ENCODE measurements around the gene ZNF19. TPM values are rescaled to one million over a fixed set of nuclear protein-coding genes. Genes with fewer than 3 reads are reported as not detected.

Gene ZNF19
- total and polyA plus RNA-seq, 9 of the 15 experiments (the other 6 are each of a cell fraction or from before 2014, with no cell fraction given) = 1.2 to 2.8 (median 1.8) TPM

- H2AFZ ChIP-seq (ENCODE audit: low read depth, low read length) = no peak overlapping the region
- no peak overlapping the region for H3K4me3 ChIP-seq
- H3K4me2 ChIP-seq (ENCODE audit: insufficient read depth, low read length) = no peak overlapping the region
- peaks cover 3% of the 10 kb centered on the region for H3K9me1 ChIP-seq (ENCODE audit: control insufficient read depth, insufficient read depth, low read length)
- H3K4me1 ChIP-seq (replicated peaks in 1 of 2; ENCODE audit: control insufficient read depth in 2 of 2, insufficient read depth in 2 of 2, low read length in 2 of 2) = peaks cover 18 to 21% of the 10 kb centered on the region in 2 experiments; a peak in 4 of 5 replicates
- H3K36me3 ChIP-seq (ENCODE audit: control insufficient read depth, insufficient read depth, low read length) = no peaks in the 10 kb centered on the region
- no peak for ATAC-seq
- no peak for DNase-seq (ENCODE audit: extremely low read depth in 1 of 4, low spot score in 3 of 4)
- POLR2A ChIA-PET = interaction anchor here (0.6 kb wide), 2 partner anchors 17 to 53 kb away, joined by 3 read pairs; no protein-coding TSS in a partner anchor
- H3K9me3 ChIP-seq (replicated peaks; ENCODE audit: control insufficient read depth, insufficient read depth, low read depth, low read length) = no peaks in the 10 kb centered on the region
- no TSS peak for BruUV-seq (replicated peaks)
- whole genome bisulfite sequencing (ENCODE audit: insufficient coverage, low coverage, missing lambda C conversion rate) = 5% methylated on average over 2 of the region's 2 CpGs
- peaks cover 8% of the 10 kb centered on the region; the same call in 1 of the 2 replicates for H4K20me1 ChIP-seq (replicated peaks; ENCODE audit: control insufficient read depth, insufficient read depth, low read length)
- CTCF ChIA-PET (ENCODE audit: low intra/inter-chr PET ratio) = no interaction called here
- no peaks in the 10 kb centered on the region for H3K79me2 ChIP-seq (ENCODE audit: control insufficient read depth, insufficient read depth, low read length)
- in situ Hi-C loops (cut with MboI) = loop anchor here (10.0 kb wide), 1 partner anchor 156 kb away; no protein-coding TSS in a partner anchor
- peaks cover 15 to 64% of the 10 kb centered on the region in 2 experiments; a peak in 4 of 5 replicates for H3K27me3 ChIP-seq (ENCODE audit: control insufficient read depth in 2 of 2, insufficient read depth in 2 of 2, low read length in 2 of 2)
- FAIRE-seq = no peak
- peak; percentile 34; the same call in 1 of the 2 replicates for TF ChIP-seq CTBP1 (IDR thresholded peaks at IDR 0.05; ENCODE audit: borderline replicate concordance)
- peak; percentile 59; the same call in 1 of the 2 replicates for TF ChIP-seq JUND (IDR thresholded peaks at IDR 0.05; ENCODE audit: borderline replicate concordance, low read depth, low read length)
- TF ChIP-seq JUND (tag; IDR thresholded peaks at IDR 0.05; ENCODE audit: borderline replicate concordance, low read depth, low read length) = peak; percentile 63; the same call in 1 of the 3 replicates
- 0 out of 4 replicates have a peak, but pooled peaks of 1 of the 2 experiments have one; percentile 13 for TF ChIP-seq TRIM24 (IDR thresholded peaks at IDR 0.05)
- TF ChIP-seq HDAC3 (IDR thresholded peaks at IDR 0.05; ENCODE audit: borderline replicate concordance, partially characterized antibody) = no peak
- peak; percentile 75 for TF ChIP-seq FOSL1 (tag; conservative IDR thresholded peaks at IDR 0.05)
- intact Hi-C loops (cut with micrococcal nuclease) = no loop called here
- H3K27ac ChIP-seq (ENCODE audit: extremely low read depth, low read depth, low read length) = no peak overlapping the region
- H3K9ac ChIP-seq (ENCODE audit: insufficient read depth in 1 of 2, low read depth in 2 of 2, low read length in 2 of 2) = no peak overlapping the region
Measured at GRCh38 chr16:71428883-71429282, 60.2 kb downstream of the ZNF19 start.

- peaks cover 17 to 65% of the 10 kb centered on the region in 2 experiments; a peak in 4 of 5 replicates for H3K27me3 ChIP-seq (ENCODE audit: control insufficient read depth in 2 of 2, insufficient read depth in 2 of 2, low read length in 2 of 2)
- no peak for FAIRE-seq
Measured at GRCh38 chr16:71428385-71428784, 60.7 kb downstream of the ZNF19 start.

More at GRCh38 chr16:71428385-71428784, 60.7 kb downstream of the ZNF19 start:
- Histone ChIP-seq H3K79me2 (ENCODE audit: control insufficient read depth, insufficient read depth, low read length) (no peaks in the 10 kb centered on the region), H3K9me1 (ENCODE audit: control insufficient read depth, insufficient read depth, low read length) (peaks cover 3% of the 10 kb centered on the region), H3K4me3 (no peak overlapping the region), H3K27ac (ENCODE audit: extremely low read depth, low read depth, low read length) (no peak overlapping the region), H3K9me3 (replicated peaks; ENCODE audit: control insufficient read depth, insufficient read depth, low read depth, low read length) (no peaks in the 10 kb centered on the region), H2AFZ (ENCODE audit: low read depth, low read length) (no peak overlapping the region), H4K20me1 (replicated peaks; ENCODE audit: control insufficient read depth, insufficient read depth, low read length) (peaks cover 8% of the 10 kb centered on the region; the same call in 1 of the 2 replicates), H3K4me1 (replicated peaks in 1 of 2; ENCODE audit: control insufficient read depth in 2 of 2, insufficient read depth in 2 of 2, low read length in 2 of 2) (peaks cover 18 to 21% of the 10 kb centered on the region in 2 experiments; a peak in 4 of 5 replicates), H3K36me3 (ENCODE audit: control insufficient read depth, insufficient read depth, low read length) (no peaks in the 10 kb centered on the region), H3K4me2 (ENCODE audit: insufficient read depth, low read length) (no peak overlapping the region), H3K9ac (ENCODE audit: insufficient read depth in 1 of 2, low read depth in 2 of 2, low read length in 2 of 2) (no peak overlapping the region)
- no TSS peak for BruUV-seq (replicated peaks)
- intact Hi-C loops (cut with micrococcal nuclease) = no loop called here
- ATAC-seq = no peak
- CTCF ChIA-PET (ENCODE audit: low intra/inter-chr PET ratio) = no interaction called here
- in situ Hi-C loops (cut with MboI) = loop anchor here (10.0 kb wide), 1 partner anchor 156 kb away; no protein-coding TSS in a partner anchor
- TF ChIP-seq, protein P1, sequence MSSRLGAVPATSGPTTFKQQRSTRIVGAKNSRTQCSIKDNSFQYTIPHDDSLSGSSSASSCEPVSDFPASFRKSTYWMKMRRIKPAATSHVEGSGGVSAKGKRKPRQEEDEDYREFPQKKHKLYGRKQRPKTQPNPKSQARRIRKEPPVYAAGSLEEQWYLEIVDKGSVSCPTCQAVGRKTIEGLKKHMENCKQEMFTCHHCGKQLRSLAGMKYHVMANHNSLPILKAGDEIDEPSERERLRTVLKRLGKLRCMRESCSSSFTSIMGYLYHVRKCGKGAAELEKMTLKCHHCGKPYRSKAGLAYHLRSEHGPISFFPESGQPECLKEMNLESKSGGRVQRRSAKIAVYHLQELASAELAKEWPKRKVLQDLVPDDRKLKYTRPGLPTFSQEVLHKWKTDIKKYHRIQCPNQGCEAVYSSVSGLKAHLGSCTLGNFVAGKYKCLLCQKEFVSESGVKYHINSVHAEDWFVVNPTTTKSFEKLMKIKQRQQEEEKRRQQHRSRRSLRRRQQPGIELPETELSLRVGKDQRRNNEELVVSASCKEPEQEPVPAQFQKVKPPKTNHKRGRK (tag; IDR thresholded peaks at IDR 0.05) = peak; percentile 90
- TF ChIP-seq ZNF124 (CRISPR knock-in tag; IDR thresholded peaks at IDR 0.05) = no peak
- TF ChIP-seq CREB1 (IDR thresholded peaks at IDR 0.05) = no peak
- no peak for TF ChIP-seq CREB1 (CRISPR knock-in tag; IDR thresholded peaks at IDR 0.05)
- TF ChIP-seq ZNF507 (tag; conservative IDR thresholded peaks at IDR 0.05) = peak; percentile 74
- no peak for TF ChIP-seq NR4A1 (CRISPR knock-in tag; IDR thresholded peaks at IDR 0.05)
- TF ChIP-seq NR4A1 (tag; IDR thresholded peaks at IDR 0.05) = no peak
- TF ChIP-seq ETS2 (tag; IDR thresholded peaks at IDR 0.05; ENCODE audit: borderline replicate concordance, poor library complexity, severe bottlenecking) = no peak
- TF ChIP-seq BCL6 (CRISPR knock-in tag; IDR thresholded peaks at IDR 0.05) = no peak
- TF ChIP-seq SRSF1 (IDR thresholded peaks at IDR 0.05; ENCODE audit: low read depth, low read length) = no peak
- no peak for TF ChIP-seq ZZZ3 (IDR thresholded peaks at IDR 0.05)
- no peak for TF ChIP-seq HDAC1 (IDR thresholded peaks at IDR 0.05)
- DNase-seq (ENCODE audit: extremely low read depth in 1 of 4, low spot score in 3 of 4) = no peak
- POLR2A ChIA-PET = no interaction called here
